ENCODE measurements around the gene MSH3.

Gene MSH3

DNA sequence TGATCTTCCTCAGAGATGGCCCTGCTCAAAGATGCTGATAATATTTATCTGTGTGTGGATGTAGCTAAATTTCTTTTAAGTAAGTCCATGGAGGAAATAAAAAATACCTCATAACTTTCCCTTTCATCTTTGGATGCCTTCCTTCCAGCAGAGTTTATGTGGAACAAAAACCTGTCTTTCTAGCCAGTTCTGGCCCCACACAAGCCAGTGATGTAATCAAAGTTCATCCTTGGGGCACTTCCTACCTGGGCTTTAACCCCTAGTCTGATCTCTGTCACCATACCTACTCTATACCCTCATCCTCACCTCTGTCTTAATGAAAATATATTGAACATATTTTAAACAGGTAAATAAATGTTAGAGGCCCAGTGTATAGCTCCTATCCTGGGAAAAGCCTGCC, 265.9 kb downstream of the MSH3 start:
- no peak for DNase-seq

DNA sequence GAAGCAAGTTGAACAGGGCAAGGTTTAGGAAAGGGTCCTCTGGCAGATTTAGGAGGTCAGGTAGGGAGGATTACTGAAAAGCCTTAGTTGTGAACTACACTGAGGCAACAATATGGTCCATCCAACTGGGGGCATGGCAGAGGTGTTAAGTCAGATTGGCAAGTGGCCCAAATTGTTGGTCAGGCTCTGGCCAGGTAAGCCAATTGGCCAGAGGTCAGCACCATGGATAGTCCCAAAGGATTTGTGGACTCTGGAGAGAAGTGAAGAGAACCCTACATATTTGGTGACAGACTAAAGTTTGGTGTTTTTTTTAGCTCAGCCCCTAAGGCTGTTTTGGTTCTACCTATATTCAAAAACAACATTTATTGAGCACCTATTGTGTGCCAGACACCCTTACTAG, 266.6 kb downstream of the MSH3 start:
- no peak for DNase-seq

DNA sequence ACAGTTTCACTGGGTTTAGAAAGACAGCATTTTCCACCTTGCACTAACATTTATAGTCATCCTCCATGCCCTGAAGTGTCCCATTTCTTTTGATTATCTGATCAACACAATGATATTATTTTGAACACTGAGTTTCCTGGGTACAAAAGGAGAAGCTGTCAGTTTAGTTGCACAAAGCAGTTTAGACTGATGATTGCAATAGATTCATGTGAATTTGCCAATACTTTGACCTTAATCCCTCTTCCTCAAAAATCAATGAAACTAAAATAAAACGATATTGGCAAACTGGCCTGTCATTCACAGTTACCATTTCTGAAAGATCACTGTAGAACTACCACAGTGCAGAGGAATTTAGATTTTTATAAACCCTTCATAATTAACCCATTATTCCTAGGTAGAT, 271.5 kb downstream of the MSH3 start:
- DNase-seq: no peak
